Measurements from ENCODE around the gene TAS2R4. TPM values are rescaled to one million over a fixed set of nuclear protein-coding genes. Genes with fewer than 3 reads are reported as not detected.
A peak's percentile ranks its signal among the peaks of the same experiment; 100 is the strongest.

TAS2R4 gene
- polyA plus RNA-seq, 1 of the 3 experiments (the other 2 are of a cell fraction) = 0.18 TPM

- Histone ChIP-seq H3K4me2 (peak overlapping the region; percentile 75), H3K9me2 (no peaks in the 10 kb centered on the region), H3K36me3 (replicated peaks in 1 of 2; ENCODE audit: control insufficient read depth in 1 of 2, insufficient read depth in 2 of 2, low read length in 1 of 2) (peaks cover 28 to 31% of the 10 kb centered on the region in 2 experiments), H3K27me3 (ENCODE audit: insufficient read depth) (no peaks in the 10 kb centered on the region), H3K9ac (peak overlapping the region; percentile 83; the same call in 1 of the 2 replicates), H3K4me1 (ENCODE audit: control insufficient read depth in 1 of 2, insufficient read depth in 2 of 2, low read depth in 1 of 2, low read length in 1 of 2) (peaks cover 6 to 26% of the 10 kb centered on the region in 2 experiments; a peak in 2 of 4 replicates), H4K20me1 (ENCODE audit: insufficient read depth) (no peaks in the 10 kb centered on the region), H2AFZ (ENCODE audit: low read depth) (peak overlapping the region; percentile 99), H3K27ac (ENCODE audit: low read depth in 2 of 2, low read length in 1 of 2) (peak overlapping the region; percentile 23 to 69), H3K4me3 (ENCODE audit: low read depth in 2 of 2, low read length in 1 of 2) (peak overlapping the region; percentile 94 to 95), H3K79me2 (ENCODE audit: insufficient read depth) (peaks cover 40% of the 10 kb centered on the region), H3K9me3 (no peaks in the 10 kb centered on the region), H3F3A (replicated peaks; ENCODE audit: insufficient read depth) (peaks cover 4% of the 10 kb centered on the region)
- WGBS (ENCODE audit: low lambda C conversion rate) = 46% methylated on average over 11 of the region's 11 CpGs
- TF ChIP-seq MXI1 (IDR thresholded peaks at IDR 0.05; ENCODE audit: low read depth, low read length) = no peak
- no peak for TF ChIP-seq FOXM1 (IDR thresholded peaks at IDR 0.05; ENCODE audit: low read depth)
- TF ChIP-seq EZH2phosphoT487 (IDR thresholded peaks at IDR 0.05; ENCODE audit: borderline replicate concordance, low read depth) = no peak
- no peak for TF ChIP-seq GATA2 (CRISPR knock-in tag; IDR thresholded peaks at IDR 0.05)
- TF ChIP-seq RCOR1 (IDR thresholded peaks at IDR 0.05; ENCODE audit: low read length) = no peak
- TF ChIP-seq ZBTB33 (IDR thresholded peaks at IDR 0.05; ENCODE audit: borderline replicate concordance, low read depth) = no peak
- TF ChIP-seq SMC3 (IDR thresholded peaks at IDR 0.05; ENCODE audit: low read depth, low read length) = no peak
- no peak for TF ChIP-seq FOXJ3 (CRISPR knock-in tag; IDR thresholded peaks at IDR 0.05)
- TF ChIP-seq SIN3A (IDR thresholded peaks at IDR 0.05; ENCODE audit: borderline replicate concordance, low read depth, low read length) = no peak
- TF ChIP-seq FOSL2 (IDR thresholded peaks at IDR 0.05; ENCODE audit: borderline replicate concordance, low read depth) = no peak
- no peak for TF ChIP-seq MAX (IDR thresholded peaks at IDR 0.05; ENCODE audit: low read depth)
- TF ChIP-seq IRF3 (IDR thresholded peaks at IDR 0.05; ENCODE audit: low read depth, low read length) = no peak
- TF ChIP-seq POLR2AphosphoS5 (IDR thresholded peaks at IDR 0.05; ENCODE audit: low read depth, low read length) = no peak
- TF ChIP-seq TAF1 (IDR thresholded peaks at IDR 0.05; ENCODE audit: borderline replicate concordance, low read depth, low read length) = no peak
- no peak for TF ChIP-seq YY1 (IDR thresholded peaks at IDR 0.05; ENCODE audit: low read depth)
- ChIA-PET POLR2A (interaction anchor here (0.6 to 1.3 kb wide), 8 partner anchors 34 to 1611 kb away, joined by 3 to 7 read pairs (median 4); no protein-coding TSS in a partner anchor), CTCF (interaction anchor here (0.6 to 9.4 kb wide), 42 partner anchors 10 to 813 kb away, joined by 3 to 124 read pairs (median 6); partner anchors contain the start of genes AGK, DENND11, TAS2R3 and WEE2)
- DNase-seq = peak; percentile 24
Measured at GRCh38 chr7:141737118-141737835, 39.2 kb upstream of the TAS2R4 start.
